Fibroblast of villous mesenchyme (primary cell): ENCODE measurements around the gene KCNJ6. TPM values are rescaled to one million over a fixed set of nuclear protein-coding genes. Genes with fewer than 3 reads are reported as not detected.

ENCODE experiments used
- DNase-seq: peaks from one replicate; pipeline ENCODE4 v3.0.0-alpha.2; 2010; ENCODE audit warnings: low read depth
- H3K4me3 ChIP-seq: 2 replicates; pipeline ENCODE4 v1.5.1; 2011; ENCODE audit warnings: low read depth, mild to moderate bottlenecking, low read length
- total RNA-seq: library from RNA; depleted of rRNA; stranded (reverse); fragments of >200 nt; gene quantifications from 2 replicates; pipeline ENCODE4 v1.2.3, GENCODE V29; 2012
- TF ChIP-seq, protein P1 (sequence below): IDR thresholded peaks from 2 replicates; pipeline ENCODE4 v1.5.1; 2012; ENCODE audit warnings: low read depth, mild to moderate bottlenecking, low read length; ENCODE audit not compliant: insufficient read depth

The KCNJ6 gene
- total RNA-seq, 1 donor = not detected

GRCh38 chr21:37605006-37605405 lies 311.3 kb downstream of the KCNJ6 start:
- H3K4me3 ChIP-seq = no peak overlapping the region
- TF ChIP-seq, protein P1, sequence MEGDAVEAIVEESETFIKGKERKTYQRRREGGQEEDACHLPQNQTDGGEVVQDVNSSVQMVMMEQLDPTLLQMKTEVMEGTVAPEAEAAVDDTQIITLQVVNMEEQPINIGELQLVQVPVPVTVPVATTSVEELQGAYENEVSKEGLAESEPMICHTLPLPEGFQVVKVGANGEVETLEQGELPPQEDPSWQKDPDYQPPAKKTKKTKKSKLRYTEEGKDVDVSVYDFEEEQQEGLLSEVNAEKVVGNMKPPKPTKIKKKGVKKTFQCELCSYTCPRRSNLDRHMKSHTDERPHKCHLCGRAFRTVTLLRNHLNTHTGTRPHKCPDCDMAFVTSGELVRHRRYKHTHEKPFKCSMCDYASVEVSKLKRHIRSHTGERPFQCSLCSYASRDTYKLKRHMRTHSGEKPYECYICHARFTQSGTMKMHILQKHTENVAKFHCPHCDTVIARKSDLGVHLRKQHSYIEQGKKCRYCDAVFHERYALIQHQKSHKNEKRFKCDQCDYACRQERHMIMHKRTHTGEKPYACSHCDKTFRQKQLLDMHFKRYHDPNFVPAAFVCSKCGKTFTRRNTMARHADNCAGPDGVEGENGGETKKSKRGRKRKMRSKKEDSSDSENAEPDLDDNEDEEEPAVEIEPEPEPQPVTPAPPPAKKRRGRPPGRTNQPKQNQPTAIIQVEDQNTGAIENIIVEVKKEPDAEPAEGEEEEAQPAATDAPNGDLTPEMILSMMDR = no peak
- DNase-seq = no peak

GRCh38 chr21:37603129-37603528 lies 313.1 kb downstream of the KCNJ6 start:
- no peak overlapping the region for H3K4me3 ChIP-seq
- TF ChIP-seq, protein P1 = no peak
- DNase-seq = no peak

DNA sequence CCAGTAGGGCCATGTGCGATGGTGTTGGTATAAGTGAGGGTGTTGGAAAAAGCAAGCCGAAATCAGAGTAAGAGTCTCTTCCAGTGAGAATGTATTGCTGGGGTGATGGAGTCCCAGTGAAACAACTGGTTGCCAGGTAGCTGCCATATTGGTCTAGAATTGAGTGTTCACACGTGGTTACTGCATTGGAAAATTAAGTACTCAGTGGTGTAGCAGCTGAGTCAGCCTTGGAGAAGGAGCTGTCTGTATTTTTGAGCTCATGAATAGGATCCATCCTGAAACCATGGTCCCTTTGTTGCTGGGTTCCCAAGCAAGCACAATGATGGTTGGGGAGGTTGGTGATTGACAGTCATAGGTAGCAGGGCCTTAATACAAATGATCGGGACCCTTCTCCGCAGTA lies 314.3 kb downstream of the KCNJ6 start:
- TF ChIP-seq, protein P1 = no peak

GRCh38 chr21:37601027-37601426 lies 315.2 kb downstream of the KCNJ6 start:
- no peak for DNase-seq
- TF ChIP-seq, protein P1 = no peak
- no peak overlapping the region for H3K4me3 ChIP-seq

More for the DNA sequence above, 314.3 kb downstream of the KCNJ6 start:
- H3K4me3 ChIP-seq = no peak overlapping the region
- no peak for DNase-seq

GRCh38 chr21:37595944-37596343 lies 320.3 kb downstream of the KCNJ6 start:
- TF ChIP-seq, protein P1 = no peak
- DNase-seq = no peak
- H3K4me3 ChIP-seq = no peak overlapping the region

- DNase-seq = no peak
- TF ChIP-seq, protein P1 = no peak
- H3K4me3 ChIP-seq = no peak overlapping the region
These were observed 321.7 kb downstream of the KCNJ6 start for GRCh38 chr21:37594472-37594951.
